ENCODE measurements around the gene PNKP.

Gene PNKP

DNA sequence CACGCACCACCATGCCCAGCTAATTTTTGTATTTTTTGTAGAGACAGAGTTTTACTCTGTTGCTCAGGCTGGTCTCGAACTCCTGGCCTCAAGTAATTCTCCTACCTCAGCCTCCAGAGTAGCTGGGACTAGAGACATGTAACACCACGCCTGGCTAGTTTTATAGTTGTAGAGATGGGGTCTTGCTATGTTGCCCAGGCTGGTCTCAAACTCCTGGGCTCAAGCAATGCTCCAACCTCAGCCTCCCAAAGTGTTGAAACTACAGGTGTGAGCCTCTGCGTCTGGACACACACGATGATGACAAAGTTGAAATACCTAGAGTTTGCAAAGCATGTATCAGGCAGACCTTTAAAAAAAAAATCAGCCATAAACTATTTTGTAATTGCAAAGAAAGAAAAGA is 21.0 kb downstream of the PNKP start:
- Histone ChIP-seq H4K8ac (ENCODE audit: low read length) (no peak overlapping the region), H3K4me2 (ENCODE audit: low read length, poor library complexity, severe bottlenecking) (no peak overlapping the region), H3K9ac (ENCODE audit: low read length) (no peak overlapping the region), H2AK5ac (ENCODE audit: low read length, severe bottlenecking) (no peak overlapping the region), H2BK15ac (ENCODE audit: low read depth, poor library complexity, severe bottlenecking) (no peak overlapping the region), H3K36me3 (ENCODE audit: control insufficient read depth in 1 of 2, insufficient read depth in 2 of 2, low read depth in 1 of 2, low read length in 2 of 2) (peaks cover 2 to 4% of the 10 kb centered on the region in 2 experiments), H2BK12ac (ENCODE audit: low read length in 2 of 2) (no peak overlapping the region), H3K27ac (ENCODE audit: low read length, poor library complexity, severe bottlenecking) (no peak overlapping the region), H3K9me3 (ENCODE audit: control insufficient read depth, low read length) (no peaks in the 10 kb centered on the region), H3K79me1 (replicated peaks; ENCODE audit: low read length, poor library complexity, severe bottlenecking) (peaks cover 15% of the 10 kb centered on the region), H3K27me3 (ENCODE audit: control insufficient read depth in 1 of 2, insufficient read depth in 1 of 2, low read length in 2 of 2) (no peaks in the 10 kb centered on the region), H3K18ac (ENCODE audit: low read depth in 1 of 2, low read length in 2 of 2) (no peak overlapping the region), H3K4me1 (ENCODE audit: control insufficient read depth, insufficient read depth, low read depth, low read length) (peaks cover 10% of the 10 kb centered on the region), H2AFZ (ENCODE audit: low read depth, low read length) (no peak overlapping the region), H2BK120ac (ENCODE audit: low read depth, low read length) (no peak overlapping the region), H4K91ac (ENCODE audit: low read length) (no peak overlapping the region), H3K14ac (ENCODE audit: low read length in 2 of 2) (no peak overlapping the region), H3K23ac (ENCODE audit: low read length in 2 of 2) (no peak overlapping the region), H2BK5ac (ENCODE audit: low read depth, low read length, poor library complexity, severe bottlenecking) (no peak overlapping the region), H3K4me3 (ENCODE audit: insufficient read depth in 1 of 2, low read depth in 1 of 2, low read length in 2 of 2) (no peak overlapping the region), H3K4ac (ENCODE audit: low read depth in 1 of 2, low read length in 2 of 2) (no peak overlapping the region)
- no peak for DNase-seq
- 100% methylated on average over 1 of the region's 5 CpGs for WGBS

DNA sequence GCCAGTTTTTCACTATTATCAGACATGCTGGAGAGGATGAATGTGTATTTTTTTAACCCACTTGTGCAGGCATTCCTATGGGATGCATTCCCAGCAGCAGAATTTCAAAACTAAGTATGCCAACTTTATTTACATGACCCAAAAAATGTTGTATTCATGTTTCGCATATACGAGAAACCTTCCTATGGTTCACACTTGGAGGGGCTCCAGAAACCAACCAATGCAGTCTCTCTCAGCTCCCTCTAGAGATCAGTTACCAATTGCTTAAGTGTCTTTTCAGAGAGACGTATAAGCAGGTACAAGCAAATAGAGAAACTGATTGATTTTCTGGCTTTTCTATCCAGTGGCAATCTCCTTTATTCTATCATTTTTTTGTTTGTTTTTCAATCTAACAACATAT is 22.0 kb downstream of the PNKP start:
- H3K36me3 ChIP-seq (ENCODE audit: control insufficient read depth in 1 of 2, insufficient read depth in 2 of 2, low read depth in 1 of 2, low read length in 2 of 2): peaks cover 10 to 11% of the 10 kb centered on the region in 2 experiments
- H2BK5ac ChIP-seq (ENCODE audit: low read depth, low read length, poor library complexity, severe bottlenecking): no peak overlapping the region
- no peak overlapping the region for H2BK120ac ChIP-seq (ENCODE audit: low read depth, low read length)
- H2BK15ac ChIP-seq (ENCODE audit: low read depth, poor library complexity, severe bottlenecking): no peak overlapping the region
- no peak overlapping the region for H2AFZ ChIP-seq (ENCODE audit: low read depth, low read length)
- H3K4me3 ChIP-seq (ENCODE audit: insufficient read depth in 1 of 2, low read depth in 1 of 2, low read length in 2 of 2): no peak overlapping the region
- no peak overlapping the region for H3K4me2 ChIP-seq (ENCODE audit: low read length, poor library complexity, severe bottlenecking)
- H2AK5ac ChIP-seq (ENCODE audit: low read length, severe bottlenecking): no peak overlapping the region
- H4K91ac ChIP-seq (ENCODE audit: low read length): no peak overlapping the region
- H2BK12ac ChIP-seq (ENCODE audit: low read length in 2 of 2): no peak overlapping the region
- H3K18ac ChIP-seq (ENCODE audit: low read depth in 1 of 2, low read length in 2 of 2): no peak overlapping the region
- WGBS: 97% methylated on average over 2 of the region's 3 CpGs
- no peak overlapping the region for H3K27ac ChIP-seq (ENCODE audit: low read length, poor library complexity, severe bottlenecking)
- no peak overlapping the region for H3K23ac ChIP-seq (ENCODE audit: low read length in 2 of 2)
- H3K4ac ChIP-seq (ENCODE audit: low read depth in 1 of 2, low read length in 2 of 2): no peak overlapping the region
- peaks cover 10% of the 10 kb centered on the region for H3K4me1 ChIP-seq (ENCODE audit: control insufficient read depth, insufficient read depth, low read depth, low read length)
- H3K14ac ChIP-seq (ENCODE audit: low read length in 2 of 2): no peak overlapping the region
- no peak for DNase-seq
- H3K27me3 ChIP-seq (ENCODE audit: control insufficient read depth in 1 of 2, insufficient read depth in 1 of 2, low read length in 2 of 2): no peaks in the 10 kb centered on the region
- no peak overlapping the region for H3K9ac ChIP-seq (ENCODE audit: low read length)
- H3K9me3 ChIP-seq (ENCODE audit: control insufficient read depth, low read length): no peaks in the 10 kb centered on the region
- H4K8ac ChIP-seq (ENCODE audit: low read length): no peak overlapping the region
- peaks cover 21% of the 10 kb centered on the region for H3K79me1 ChIP-seq (replicated peaks; ENCODE audit: low read length, poor library complexity, severe bottlenecking)

DNA sequence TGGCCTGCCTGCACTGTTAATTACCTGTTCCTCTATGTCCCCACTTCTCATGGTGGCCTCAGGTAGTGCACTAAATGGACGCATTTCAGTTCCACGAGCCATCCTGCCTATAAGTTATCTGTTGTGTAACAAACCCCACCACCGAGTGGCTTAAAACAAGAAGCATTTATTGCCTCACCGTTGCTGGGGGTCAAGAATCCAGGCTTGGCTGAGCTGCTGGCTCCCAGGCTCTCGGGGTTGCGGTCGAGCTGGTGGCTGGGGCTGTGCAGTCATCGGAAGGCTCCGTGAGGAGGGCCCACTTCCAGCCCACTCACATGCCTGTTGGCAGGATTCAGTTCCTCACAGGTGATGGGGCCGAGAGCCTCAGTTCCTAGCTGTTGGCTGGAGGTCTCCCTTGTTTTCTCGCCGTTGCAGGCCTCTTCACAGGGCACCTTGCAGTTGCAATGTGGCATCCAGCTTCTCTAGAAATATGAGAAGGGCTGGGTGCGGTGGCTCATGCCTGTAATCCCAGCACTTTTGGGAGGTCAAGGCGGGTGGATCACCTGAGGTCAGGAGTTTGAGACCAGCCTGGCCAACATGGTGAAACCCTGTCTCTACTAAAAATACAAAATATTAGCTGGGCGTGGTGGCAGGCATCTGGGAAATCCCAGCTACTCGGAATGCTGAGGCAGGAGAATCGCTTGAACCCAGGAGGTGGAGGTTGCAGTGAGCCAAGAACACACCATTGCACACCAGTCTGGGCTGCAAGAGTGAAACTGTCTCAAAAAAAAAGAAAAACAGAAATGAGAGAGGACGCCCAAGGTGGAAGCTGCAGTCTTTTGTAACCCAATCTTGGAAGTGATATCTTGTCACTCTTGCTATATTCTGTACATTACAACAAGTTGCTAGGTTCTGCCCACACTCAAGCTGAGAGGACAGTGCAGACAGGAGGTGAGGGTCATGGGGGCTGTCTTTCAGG is 23.0 kb downstream of the PNKP start:
- Histone ChIP-seq H3K4me1 (ENCODE audit: control insufficient read depth, insufficient read depth, low read depth, low read length) (peaks cover 6% of the 10 kb centered on the region), H3K4ac (ENCODE audit: low read depth in 1 of 2, low read length in 2 of 2) (no peak overlapping the region), H3K27me3 (ENCODE audit: control insufficient read depth in 1 of 2, insufficient read depth in 1 of 2, low read length in 2 of 2) (no peaks in the 10 kb centered on the region), H3K14ac (ENCODE audit: low read length in 2 of 2) (no peak overlapping the region), H3K23ac (ENCODE audit: low read length in 2 of 2) (no peak overlapping the region), H3K9ac (ENCODE audit: low read length) (no peak overlapping the region), H3K18ac (ENCODE audit: low read depth in 1 of 2, low read length in 2 of 2) (no peak overlapping the region), H3K27ac (ENCODE audit: low read length, poor library complexity, severe bottlenecking) (no peak overlapping the region), H2AFZ (ENCODE audit: low read depth, low read length) (no peak overlapping the region), H3K36me3 (ENCODE audit: control insufficient read depth in 1 of 2, insufficient read depth in 2 of 2, low read depth in 1 of 2, low read length in 2 of 2) (peaks cover 19 to 21% of the 10 kb centered on the region in 2 experiments), H4K8ac (ENCODE audit: low read length) (no peak overlapping the region), H2BK12ac (ENCODE audit: low read length in 2 of 2) (no peak overlapping the region), H3K9me3 (ENCODE audit: control insufficient read depth, low read length) (no peaks in the 10 kb centered on the region), H2BK120ac (ENCODE audit: low read depth, low read length) (no peak overlapping the region), H2BK15ac (ENCODE audit: low read depth, poor library complexity, severe bottlenecking) (no peak overlapping the region), H3K79me1 (replicated peaks; ENCODE audit: low read length, poor library complexity, severe bottlenecking) (peaks cover 16% of the 10 kb centered on the region), H4K91ac (ENCODE audit: low read length) (no peak overlapping the region), H2BK5ac (ENCODE audit: low read depth, low read length, poor library complexity, severe bottlenecking) (no peak overlapping the region), H3K4me3 (ENCODE audit: insufficient read depth in 1 of 2, low read depth in 1 of 2, low read length in 2 of 2) (no peak overlapping the region), H2AK5ac (ENCODE audit: low read length, severe bottlenecking) (no peak overlapping the region), H3K4me2 (ENCODE audit: low read length, poor library complexity, severe bottlenecking) (no peak overlapping the region)
- WGBS: 92% methylated on average over 17 of the region's 18 CpGs
- DNase-seq: no peak

DNA sequence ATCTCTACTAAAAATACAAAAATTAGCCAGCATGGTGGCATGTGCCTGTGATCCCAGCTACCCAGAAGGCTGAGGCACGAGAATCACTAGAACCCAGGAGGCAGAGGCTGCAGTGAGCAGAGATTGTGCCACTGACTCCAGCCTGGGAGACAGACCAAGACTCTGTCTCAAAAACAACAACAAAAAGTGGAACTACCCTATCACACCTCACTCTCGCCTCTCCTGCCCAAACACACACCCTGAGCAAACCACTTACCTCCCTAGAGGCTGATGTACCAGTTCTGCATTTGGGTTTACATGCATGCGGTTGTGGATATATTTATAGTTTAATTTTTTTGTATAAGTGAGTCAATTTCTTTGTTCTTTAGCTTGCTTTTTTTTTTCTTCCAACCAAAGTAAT is 24.1 kb downstream of the PNKP start:
- WGBS: 100% methylated on average over 2 of the region's 3 CpGs
- no peak overlapping the region for H3K18ac ChIP-seq (ENCODE audit: low read depth in 1 of 2, low read length in 2 of 2)
- no peaks in the 10 kb centered on the region for H3K9me3 ChIP-seq (ENCODE audit: control insufficient read depth, low read length)
- peaks cover 28 to 30% of the 10 kb centered on the region in 2 experiments for H3K36me3 ChIP-seq (ENCODE audit: control insufficient read depth in 1 of 2, insufficient read depth in 2 of 2, low read depth in 1 of 2, low read length in 2 of 2)
- H2BK5ac ChIP-seq (ENCODE audit: low read depth, low read length, poor library complexity, severe bottlenecking): no peak overlapping the region
- no peak overlapping the region for H3K27ac ChIP-seq (ENCODE audit: low read length, poor library complexity, severe bottlenecking)
- H2AFZ ChIP-seq (ENCODE audit: low read depth, low read length): no peak overlapping the region
- H3K4ac ChIP-seq (ENCODE audit: low read depth in 1 of 2, low read length in 2 of 2): no peak overlapping the region
- no peak overlapping the region for H2BK15ac ChIP-seq (ENCODE audit: low read depth, poor library complexity, severe bottlenecking)
- H3K4me2 ChIP-seq (ENCODE audit: low read length, poor library complexity, severe bottlenecking): no peak overlapping the region
- no peak overlapping the region for H2AK5ac ChIP-seq (ENCODE audit: low read length, severe bottlenecking)
- no peak overlapping the region for H3K4me3 ChIP-seq (ENCODE audit: insufficient read depth in 1 of 2, low read depth in 1 of 2, low read length in 2 of 2)
- no peak overlapping the region for H4K8ac ChIP-seq (ENCODE audit: low read length)
- H3K14ac ChIP-seq (ENCODE audit: low read length in 2 of 2): no peak overlapping the region
- no peak overlapping the region for H2BK12ac ChIP-seq (ENCODE audit: low read length in 2 of 2)
- no peak overlapping the region for H3K9ac ChIP-seq (ENCODE audit: low read length)
- no peak for DNase-seq
- H3K23ac ChIP-seq (ENCODE audit: low read length in 2 of 2): no peak overlapping the region
- peaks cover 15% of the 10 kb centered on the region for H3K79me1 ChIP-seq (replicated peaks; ENCODE audit: low read length, poor library complexity, severe bottlenecking)
- H4K91ac ChIP-seq (ENCODE audit: low read length): no peak overlapping the region
- peaks cover 3% of the 10 kb centered on the region for H3K4me1 ChIP-seq (ENCODE audit: control insufficient read depth, insufficient read depth, low read depth, low read length)
- H2BK120ac ChIP-seq (ENCODE audit: low read depth, low read length): no peak overlapping the region
- no peaks in the 10 kb centered on the region for H3K27me3 ChIP-seq (ENCODE audit: control insufficient read depth in 1 of 2, insufficient read depth in 1 of 2, low read length in 2 of 2)

Data from mesenchymal stem cell (in vitro differentiated cells and primary cell).